Prostate gland (tissue), 1 donor: ENCODE data around the gene STOML1.

Source experiments
- POLR2A ChIP-seq: fragments of 450-650 bp; IDR thresholded peaks from one replicate; pipeline ENCODE4 v1.6.1; 2016; ENCODE audit warnings: antibody characterized with exemption, mild to moderate bottlenecking
- POLR2AphosphoS5 ChIP-seq: sonication (generic); formaldehyde crosslinking; IDR thresholded peaks from one replicate; pipeline ENCODE4 v1.6.1; 2017; ENCODE audit warnings: antibody characterized with exemption

DNA sequence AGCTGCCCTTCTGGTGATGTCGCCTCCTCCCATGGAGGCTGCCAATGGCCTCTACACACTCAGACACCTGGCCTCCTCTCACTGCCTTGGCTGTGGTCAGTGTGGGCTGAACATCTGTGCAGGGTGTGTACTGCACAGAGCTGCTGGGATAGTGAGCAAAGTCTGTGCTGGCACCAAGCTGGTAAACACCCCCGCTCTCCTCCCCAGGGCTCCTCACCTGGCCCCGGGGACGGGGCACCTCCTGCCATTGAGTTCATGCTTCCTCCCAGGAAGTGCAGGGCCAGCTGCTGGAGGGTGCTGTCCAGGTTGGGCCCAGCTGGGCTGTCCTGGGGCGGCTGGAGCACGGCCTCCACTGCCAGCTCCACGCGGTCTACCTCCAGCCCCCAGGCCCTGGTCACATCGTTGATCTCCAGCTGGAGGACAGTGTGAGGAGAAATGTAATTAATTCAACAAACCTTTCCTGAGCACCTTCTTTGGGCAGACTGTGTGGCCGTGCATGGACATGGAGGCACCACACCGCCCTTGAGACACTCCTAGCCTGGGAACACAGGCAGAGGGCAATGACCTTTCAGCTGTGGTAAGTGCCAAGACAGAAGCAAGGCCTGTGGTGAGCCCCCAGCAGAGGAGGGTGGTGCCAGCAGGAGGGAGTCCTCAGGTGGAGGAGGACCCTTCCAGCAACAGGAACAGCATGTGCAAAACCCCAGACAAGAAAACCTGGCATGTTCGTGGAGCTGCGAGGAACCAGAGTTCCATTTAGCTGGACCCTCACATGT lies 6.8 kb downstream of the STOML1 start:
- TF ChIP-seq POLR2AphosphoS5 (no peak), POLR2A (no peak)
